ENCODE measurements around the gene NXPH3.

DNA sequence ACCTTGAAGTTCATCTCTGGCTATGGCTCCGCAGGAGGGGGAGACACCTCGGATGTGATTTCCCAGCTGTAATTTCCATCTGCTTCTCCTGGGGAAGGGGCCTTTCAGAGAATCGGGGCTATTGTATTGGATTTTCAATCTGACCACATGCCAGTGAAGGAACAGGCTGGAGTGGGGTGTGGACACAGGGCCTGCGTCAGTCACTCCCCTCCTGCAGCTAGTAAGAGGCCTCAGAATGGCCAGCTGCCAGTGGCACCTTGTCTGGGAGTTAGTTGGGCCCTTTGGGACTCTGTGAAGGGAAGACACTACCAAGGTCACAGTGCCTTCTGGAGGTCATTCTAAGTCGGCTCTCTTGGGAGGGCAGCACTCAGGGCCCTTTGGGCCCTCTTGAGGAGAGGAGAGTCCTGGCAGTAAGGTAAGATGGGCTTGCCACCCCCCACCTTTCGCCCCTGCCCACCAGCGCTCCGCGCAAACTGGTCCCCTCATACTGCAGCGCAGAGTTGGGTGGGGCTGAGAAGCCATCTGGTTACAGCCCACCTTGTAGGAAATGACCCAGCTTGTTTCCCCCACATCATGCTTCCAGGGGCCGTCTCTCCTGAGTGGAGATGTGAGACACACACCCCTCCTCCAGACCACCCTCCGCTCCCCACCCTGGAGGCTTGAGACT lies 5.4 kb downstream of the NXPH3 start:
- TF ChIP-seq POLR2A (IDR thresholded peaks at IDR 0.05; ENCODE audit: extremely low read depth, insufficient read length), result no peak
- TF ChIP-seq, protein P1, sequence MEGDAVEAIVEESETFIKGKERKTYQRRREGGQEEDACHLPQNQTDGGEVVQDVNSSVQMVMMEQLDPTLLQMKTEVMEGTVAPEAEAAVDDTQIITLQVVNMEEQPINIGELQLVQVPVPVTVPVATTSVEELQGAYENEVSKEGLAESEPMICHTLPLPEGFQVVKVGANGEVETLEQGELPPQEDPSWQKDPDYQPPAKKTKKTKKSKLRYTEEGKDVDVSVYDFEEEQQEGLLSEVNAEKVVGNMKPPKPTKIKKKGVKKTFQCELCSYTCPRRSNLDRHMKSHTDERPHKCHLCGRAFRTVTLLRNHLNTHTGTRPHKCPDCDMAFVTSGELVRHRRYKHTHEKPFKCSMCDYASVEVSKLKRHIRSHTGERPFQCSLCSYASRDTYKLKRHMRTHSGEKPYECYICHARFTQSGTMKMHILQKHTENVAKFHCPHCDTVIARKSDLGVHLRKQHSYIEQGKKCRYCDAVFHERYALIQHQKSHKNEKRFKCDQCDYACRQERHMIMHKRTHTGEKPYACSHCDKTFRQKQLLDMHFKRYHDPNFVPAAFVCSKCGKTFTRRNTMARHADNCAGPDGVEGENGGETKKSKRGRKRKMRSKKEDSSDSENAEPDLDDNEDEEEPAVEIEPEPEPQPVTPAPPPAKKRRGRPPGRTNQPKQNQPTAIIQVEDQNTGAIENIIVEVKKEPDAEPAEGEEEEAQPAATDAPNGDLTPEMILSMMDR (IDR thresholded peaks at IDR 0.05; ENCODE audit: low read depth, low read length), result no peak
- TF ChIP-seq, protein P2, sequence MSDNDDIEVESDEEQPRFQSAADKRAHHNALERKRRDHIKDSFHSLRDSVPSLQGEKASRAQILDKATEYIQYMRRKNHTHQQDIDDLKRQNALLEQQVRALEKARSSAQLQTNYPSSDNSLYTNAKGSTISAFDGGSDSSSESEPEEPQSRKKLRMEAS (IDR thresholded peaks at IDR 0.05; ENCODE audit: low read depth, low read length), result no peak
